Middle frontal gyrus (tissue), 1 donor: ENCODE results near the gene PRDM10.

Source experiments
- DNase-seq: peaks from one replicate; pipeline ENCODE4 v3.0.0-alpha.2; 2015; ENCODE audit warnings: low spot score; ENCODE audit errors: extremely low spot score

The PRDM10 gene

GRCh38 chr11:129946965-129947364, 55.7 kb downstream of the PRDM10 start:
- DNase-seq, result no peak

- DNase-seq, result no peak
These were observed 56.4 kb downstream of the PRDM10 start for GRCh38 chr11:129946256-129946655.

- no peak for DNase-seq
These were observed 57.3 kb downstream of the PRDM10 start for GRCh38 chr11:129945373-129945772.

DNA sequence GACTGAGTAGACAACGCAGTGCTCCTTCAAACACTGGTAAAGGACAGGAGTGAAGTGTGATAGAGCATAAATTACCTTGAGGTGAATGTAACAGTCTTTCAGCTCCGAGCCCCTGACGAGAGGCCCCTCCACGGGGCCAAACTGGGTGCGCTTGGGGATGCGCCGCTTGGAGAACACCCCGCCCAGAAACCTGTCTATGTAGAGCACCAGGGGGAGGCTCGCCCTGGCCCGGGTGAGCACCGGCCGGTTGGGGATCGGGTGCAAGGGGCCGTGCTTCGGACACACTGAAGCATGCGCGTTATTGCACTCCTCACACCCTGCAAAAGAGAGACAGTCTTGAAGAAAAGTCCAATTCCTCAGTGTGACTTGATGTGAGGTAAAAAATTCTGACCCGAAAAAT, 57.9 kb downstream of the PRDM10 start:
- DNase-seq, result no peak

DNA sequence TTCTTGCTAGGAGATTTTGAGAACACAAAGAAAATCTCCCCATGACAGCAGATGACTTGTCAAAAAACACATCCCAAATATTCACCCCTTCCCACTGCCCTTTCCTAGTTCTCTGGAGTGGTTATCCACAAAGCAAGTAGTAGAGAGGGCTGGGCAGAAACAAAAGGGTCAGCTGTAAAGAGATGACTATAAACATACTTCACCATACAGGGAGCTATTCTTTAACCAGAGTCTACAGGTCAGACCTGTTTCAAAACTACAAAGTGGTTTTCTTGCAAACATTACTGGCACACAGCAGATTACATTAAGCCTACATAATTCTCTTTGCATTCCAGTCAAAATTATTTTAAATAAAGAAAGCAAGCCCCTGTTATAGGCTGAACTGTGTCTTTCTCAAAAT, 59.6 kb downstream of the PRDM10 start:
- no peak for DNase-seq

DNA sequence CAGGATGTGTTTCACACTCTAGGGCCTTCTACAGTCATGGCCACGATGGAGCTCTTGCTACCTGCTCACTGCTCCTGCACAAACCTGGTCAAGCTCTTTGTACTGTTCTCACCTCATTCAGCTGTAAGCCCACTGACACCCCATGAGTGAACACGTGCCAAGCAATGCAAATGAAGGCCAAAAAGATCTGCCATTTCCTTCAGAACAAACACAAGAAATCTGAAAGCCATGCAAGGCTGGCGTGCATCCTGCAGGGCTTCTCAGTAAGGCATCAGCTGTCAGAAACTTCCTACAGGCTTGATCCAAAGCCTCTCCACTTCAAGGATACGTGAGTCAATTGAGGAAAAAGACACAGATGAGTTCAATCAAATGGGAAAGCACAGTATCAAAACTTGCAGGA, 63.1 kb downstream of the PRDM10 start:
- DNase-seq, result no peak

- DNase-seq, result no peak
These were observed 63.9 kb downstream of the PRDM10 start for GRCh38 chr11:129938764-129939163.

- no peak for DNase-seq
These were observed 64.9 kb downstream of the PRDM10 start for GRCh38 chr11:129937592-129938238.

- DNase-seq, result no peak
These were observed 66.9 kb downstream of the PRDM10 start for GRCh38 chr11:129935723-129936122.

DNA sequence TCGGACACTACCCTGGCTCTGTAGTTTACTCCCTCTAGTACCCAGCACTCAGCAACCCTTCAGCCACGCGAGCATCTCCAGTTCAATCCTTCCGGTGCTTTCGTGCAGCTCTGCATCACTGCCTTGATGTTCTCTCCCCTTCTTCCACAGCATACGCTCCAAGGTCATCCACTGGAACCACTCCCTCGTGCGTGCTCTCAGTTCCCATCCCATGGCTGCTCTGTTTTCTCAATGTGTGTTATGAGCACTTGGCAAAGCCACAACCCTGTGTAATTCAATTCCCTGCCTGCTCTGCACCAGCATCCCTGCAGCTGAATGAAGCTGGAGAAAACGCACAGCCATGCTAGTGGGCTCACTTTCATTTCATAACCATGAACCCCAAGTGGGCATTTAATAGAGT, 68.7 kb downstream of the PRDM10 start:
- no peak for DNase-seq

GRCh38 chr11:129933262-129933661, 69.4 kb downstream of the PRDM10 start:
- DNase-seq, result no peak

DNA sequence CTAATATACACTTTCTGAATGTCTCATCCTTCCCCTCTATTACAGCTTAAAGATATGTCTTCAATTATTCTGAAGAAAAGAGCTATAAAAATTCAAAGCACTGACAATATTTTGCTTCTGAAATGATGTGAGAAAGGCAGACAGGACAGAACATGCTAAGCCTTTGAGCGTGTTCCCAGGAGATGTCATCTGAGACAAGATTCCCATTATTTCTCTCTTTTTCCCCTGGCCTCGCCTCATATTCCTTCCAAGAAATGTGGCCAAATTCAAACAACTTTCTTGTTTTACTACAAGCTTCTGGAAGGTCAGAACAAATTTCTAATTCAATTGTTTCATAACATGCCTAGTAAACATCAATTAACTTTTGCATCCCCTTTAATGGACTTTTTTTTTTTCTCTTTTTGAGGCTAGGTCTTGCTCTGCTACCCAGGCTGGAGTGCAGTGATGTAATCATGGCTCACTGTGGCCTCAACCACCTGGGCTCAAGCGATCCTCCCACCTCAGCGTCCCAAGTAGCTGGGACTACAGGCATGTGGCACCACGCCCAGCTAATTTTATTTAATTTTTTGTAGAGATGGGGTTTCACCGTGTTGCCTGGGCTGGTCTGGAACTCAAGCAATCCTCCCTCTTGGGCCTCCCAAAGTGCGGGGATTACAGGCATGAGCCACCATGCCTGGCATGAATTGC, 70.1 kb downstream of the PRDM10 start:
- DNase-seq, result no peak

DNA sequence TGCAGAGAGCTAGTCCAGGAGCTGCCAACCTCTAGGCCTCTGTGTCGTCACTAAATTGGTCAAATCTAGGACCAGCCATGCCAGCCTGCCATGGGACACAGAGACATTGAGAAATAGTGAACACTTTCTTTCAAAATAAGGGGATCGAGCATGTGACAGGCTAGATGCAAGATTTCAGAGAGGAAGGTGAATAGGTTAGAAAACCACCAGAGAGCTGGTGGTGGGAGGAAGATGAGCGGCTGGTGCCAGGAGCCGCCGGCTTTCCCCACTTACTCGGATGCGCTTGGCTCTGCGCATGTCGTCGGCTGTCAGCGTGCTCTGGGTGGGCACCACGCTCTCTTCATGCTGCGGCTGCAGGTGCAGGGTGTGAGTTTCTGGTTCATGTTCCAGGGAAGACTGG, 71.9 kb downstream of the PRDM10 start:
- DNase-seq, result no peak

DNA sequence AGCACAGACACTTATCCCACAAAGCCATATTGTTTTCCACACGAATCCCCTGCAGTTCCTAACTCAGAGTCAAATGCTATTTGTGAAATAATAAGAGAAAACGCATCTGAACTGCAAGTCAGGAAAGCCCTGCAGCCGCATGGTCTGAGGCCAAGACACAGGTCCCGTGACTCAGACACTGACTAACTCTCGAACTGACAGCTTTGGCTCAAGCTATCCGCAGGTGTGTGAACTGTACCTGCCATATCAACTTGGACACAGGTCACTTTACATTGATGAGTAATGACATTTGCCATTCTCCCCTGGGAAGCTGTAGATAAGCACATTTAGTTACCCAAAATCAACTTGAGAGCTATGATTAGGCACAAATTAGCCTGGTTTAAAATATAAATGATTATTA, 72.3 kb downstream of the PRDM10 start:
- no peak for DNase-seq

- DNase-seq, result no peak
These were observed 72.9 kb downstream of the PRDM10 start for GRCh38 chr11:129929721-129930120.

GRCh38 chr11:129928923-129929692, 73.5 kb downstream of the PRDM10 start:
- no peak for DNase-seq

DNA sequence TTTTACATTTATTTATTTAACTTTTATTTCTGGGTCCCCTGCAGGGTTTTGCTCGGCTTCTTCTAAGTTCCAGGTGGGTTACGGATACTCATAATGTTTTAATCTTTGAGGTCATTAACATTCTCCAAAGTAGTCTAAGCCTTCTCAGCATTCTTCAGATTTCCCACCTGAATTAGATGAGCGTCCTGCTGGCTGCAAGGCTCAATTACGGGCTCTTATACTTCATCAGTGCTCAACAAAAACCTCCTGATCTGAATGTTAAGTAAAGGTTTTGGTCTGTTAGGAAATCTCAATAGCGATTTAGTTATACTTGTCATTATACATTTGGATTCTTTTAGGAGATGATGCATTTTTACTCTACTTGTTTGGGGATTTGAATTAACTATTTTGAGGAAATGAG, 80.0 kb downstream of the PRDM10 start:
- no peak for DNase-seq

DNA sequence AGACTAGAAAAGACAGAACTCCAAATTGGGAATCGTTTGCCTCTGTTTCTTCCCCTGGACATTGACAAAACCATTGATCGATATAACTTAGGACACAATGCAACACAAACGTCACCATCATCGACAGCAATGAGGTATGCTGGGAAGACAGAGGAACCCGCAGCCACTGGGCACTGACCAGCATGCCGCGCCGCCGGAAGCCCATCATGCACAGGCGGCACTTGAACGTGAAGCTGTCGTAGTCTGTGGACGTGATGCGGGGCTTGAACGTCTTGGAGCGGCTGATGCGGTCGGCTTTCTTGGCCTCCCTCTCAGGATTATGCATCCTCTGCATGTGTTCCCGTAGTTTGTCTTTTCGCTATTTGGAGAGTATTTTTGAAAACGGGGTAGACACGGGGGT, 84.3 kb downstream of the PRDM10 start:
- no peak for DNase-seq

- DNase-seq, result no peak
These were observed 85.4 kb downstream of the PRDM10 start for GRCh38 chr11:129917231-129917630.

- no peak for DNase-seq
These were observed 91.3 kb downstream of the PRDM10 start for GRCh38 chr11:129911298-129911697.

DNA sequence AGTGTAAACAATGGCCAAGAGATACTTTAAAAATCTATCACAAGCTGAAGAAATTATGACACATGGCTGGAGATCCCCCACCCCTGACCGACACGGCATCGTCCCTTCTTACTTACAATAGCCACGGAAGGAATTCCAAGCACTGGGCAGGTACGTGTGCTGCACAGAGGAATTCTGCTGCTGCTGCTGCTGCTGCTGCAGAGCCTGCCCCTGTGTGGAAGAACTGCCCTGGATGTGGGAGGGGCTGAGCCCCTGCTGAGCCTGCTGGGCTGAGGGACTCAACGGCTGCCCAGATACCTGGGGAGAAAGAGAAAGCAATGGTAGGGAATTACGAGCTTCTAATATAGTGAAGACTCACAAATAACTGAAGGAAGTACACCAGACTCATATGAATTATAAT, 92.3 kb downstream of the PRDM10 start:
- no peak for DNase-seq

DNA sequence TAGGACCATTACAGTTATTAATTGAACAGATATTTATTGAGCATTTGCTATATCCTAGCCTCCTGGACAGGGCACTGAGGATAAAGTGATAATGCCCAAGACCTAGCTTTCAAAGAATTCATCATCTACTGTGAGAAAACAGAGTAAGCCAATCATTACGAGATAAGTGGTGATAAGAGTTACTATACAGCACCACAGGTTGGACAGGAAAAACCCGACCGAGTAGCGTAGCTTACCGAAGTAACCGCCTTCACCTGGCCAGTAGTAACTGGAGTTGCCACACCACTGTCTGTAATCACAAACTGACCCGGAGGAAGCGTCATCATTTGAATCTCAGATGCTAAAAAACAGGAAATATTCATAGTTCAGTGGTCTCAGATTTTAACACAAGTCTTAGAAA, 97.2 kb downstream of the PRDM10 start:
- DNase-seq, result no peak

GRCh38 chr11:129896062-129896461, 106.6 kb downstream of the PRDM10 start:
- DNase-seq, result no peak
